ENCODE data around the gene CEP70. TPM values are rescaled to one million over a fixed set of nuclear protein-coding genes. Genes with fewer than 3 reads are reported as not detected.
"Not testable (repeated sequence)": the region's sequence is repeated elsewhere in the genome, so short reads cannot be mapped to it uniquely, and the experiment has no call there.

Gene CEP70
- polyA plus RNA-seq, 1 donor (not counting 4 experiments of a cell fraction or from before 2014, with no cell fraction given), result 11.4 TPM

GRCh38 chr3:138567403-138567802, 26.7 kb downstream of the CEP70 start:
- no peak overlapping the region for H2AFZ ChIP-seq (ENCODE audit: control insufficient read depth, low read length)
- H3K27me3 ChIP-seq (ENCODE audit: control insufficient read depth, extremely low read depth, insufficient read depth, low read length), result no peaks in the 10 kb centered on the region
- H3K36me3 ChIP-seq (ENCODE audit: control insufficient read depth in 2 of 2, extremely low read depth in 1 of 2, insufficient read depth in 2 of 2, low read length in 2 of 2), result no peaks in the 10 kb centered on the region
- FAIRE-seq (no peak), DNase-seq (ENCODE audit: low read depth, low spot score) (no peak)
- H3K4me2 ChIP-seq (ENCODE audit: control insufficient read depth, extremely low read depth, insufficient read depth, low read depth, low read length), result no peak overlapping the region
- no peaks in the 10 kb centered on the region for H3K4me1 ChIP-seq (ENCODE audit: control insufficient read depth, extremely low read depth, insufficient read depth, low read length)
- no peak overlapping the region for H3K9ac ChIP-seq (ENCODE audit: control insufficient read depth, extremely low read depth, insufficient read depth, low read length)
- TF ChIP-seq CTCF (optimal IDR thresholded peaks at IDR 0.05 in 1 of 3, IDR thresholded peaks at IDR 0.05 in 1 of 3, conservative IDR thresholded peaks at IDR 0.05 in 1 of 3; ENCODE audit: extremely low read depth in 1 of 3, insufficient read depth in 2 of 3, low read length in 3 of 3) (no peak), EZH2 (IDR thresholded peaks at IDR 0.05; ENCODE audit: low read length) (no peak)
- no peak overlapping the region for H3K27ac ChIP-seq (ENCODE audit: control insufficient read depth, insufficient read depth, low read length)
- H3K4me3 ChIP-seq (ENCODE audit: control insufficient read depth in 2 of 3, extremely low read depth in 1 of 3, insufficient read depth in 2 of 3, low read depth in 1 of 3, low read length in 3 of 3), result no peak overlapping the region
- no peaks in the 10 kb centered on the region for H3K79me2 ChIP-seq (ENCODE audit: control insufficient read depth, insufficient read depth, low read length)
- no peaks in the 10 kb centered on the region for H3K9me3 ChIP-seq (ENCODE audit: control insufficient read depth, low read depth, low read length)
- no peaks in the 10 kb centered on the region for H3K9me1 ChIP-seq (ENCODE audit: control insufficient read depth, extremely low read depth, insufficient read depth, low read length)
- H4K20me1 ChIP-seq (ENCODE audit: control insufficient read depth, extremely low read depth, insufficient read depth, low read length), result no peaks in the 10 kb centered on the region
- dilution Hi-C loops (cut with MboI; ENCODE audit: extremely low pct_ligation_motif_present, low sequenced_read_pairs), result no loop called here

GRCh38 chr3:138566293-138566692, 27.8 kb downstream of the CEP70 start:
- H4K20me1 ChIP-seq (ENCODE audit: control insufficient read depth, extremely low read depth, insufficient read depth, low read length); H3K9ac ChIP-seq (ENCODE audit: control insufficient read depth, extremely low read depth, insufficient read depth, low read length); H3K4me2 ChIP-seq (ENCODE audit: control insufficient read depth, extremely low read depth, insufficient read depth, low read depth, low read length); dilution Hi-C loops (cut with MboI; ENCODE audit: extremely low pct_ligation_motif_present, low sequenced_read_pairs); H3K9me1 ChIP-seq (ENCODE audit: control insufficient read depth, extremely low read depth, insufficient read depth, low read length); H3K9me3 ChIP-seq (ENCODE audit: control insufficient read depth, low read depth, low read length); H3K27ac ChIP-seq (ENCODE audit: control insufficient read depth, insufficient read depth, low read length); H3K4me3 ChIP-seq (ENCODE audit: control insufficient read depth in 2 of 3, extremely low read depth in 1 of 3, insufficient read depth in 2 of 3, low read depth in 1 of 3, low read length in 3 of 3); H3K4me1 ChIP-seq (ENCODE audit: control insufficient read depth, extremely low read depth, insufficient read depth, low read length); H3K27me3 ChIP-seq (ENCODE audit: control insufficient read depth, extremely low read depth, insufficient read depth, low read length); DNase-seq (ENCODE audit: low read depth, low spot score); H2AFZ ChIP-seq (ENCODE audit: control insufficient read depth, low read length); FAIRE-seq; H3K79me2 ChIP-seq (ENCODE audit: control insufficient read depth, insufficient read depth, low read length); H3K36me3 ChIP-seq (ENCODE audit: control insufficient read depth in 2 of 2, extremely low read depth in 1 of 2, insufficient read depth in 2 of 2, low read length in 2 of 2): not testable (repeated sequence)

- H3K9me1 ChIP-seq (ENCODE audit: control insufficient read depth, extremely low read depth, insufficient read depth, low read length); H3K36me3 ChIP-seq (ENCODE audit: control insufficient read depth in 2 of 2, extremely low read depth in 1 of 2, insufficient read depth in 2 of 2, low read length in 2 of 2); H3K79me2 ChIP-seq (ENCODE audit: control insufficient read depth, insufficient read depth, low read length); DNase-seq (ENCODE audit: low read depth, low spot score); H3K4me1 ChIP-seq (ENCODE audit: control insufficient read depth, extremely low read depth, insufficient read depth, low read length); H3K9me3 ChIP-seq (ENCODE audit: control insufficient read depth, low read depth, low read length); H3K4me2 ChIP-seq (ENCODE audit: control insufficient read depth, extremely low read depth, insufficient read depth, low read depth, low read length); H3K27ac ChIP-seq (ENCODE audit: control insufficient read depth, insufficient read depth, low read length); FAIRE-seq; H4K20me1 ChIP-seq (ENCODE audit: control insufficient read depth, extremely low read depth, insufficient read depth, low read length); H3K27me3 ChIP-seq (ENCODE audit: control insufficient read depth, extremely low read depth, insufficient read depth, low read length); H3K4me3 ChIP-seq (ENCODE audit: control insufficient read depth in 2 of 3, extremely low read depth in 1 of 3, insufficient read depth in 2 of 3, low read depth in 1 of 3, low read length in 3 of 3); H2AFZ ChIP-seq (ENCODE audit: control insufficient read depth, low read length); dilution Hi-C loops (cut with MboI; ENCODE audit: extremely low pct_ligation_motif_present, low sequenced_read_pairs); H3K9ac ChIP-seq (ENCODE audit: control insufficient read depth, extremely low read depth, insufficient read depth, low read length): not testable (repeated sequence)
These were observed 31.2 kb downstream of the CEP70 start for GRCh38 chr3:138562902-138563301.
